IPS DF 19.7 (cell line): ENCODE measurements around the gene PERP.
"Not testable (repeated sequence)": the region's sequence is repeated elsewhere in the genome, so short reads cannot be mapped to it uniquely, and the experiment has no call there.

Experiments used
- DNase-seq: peaks from one replicate; pipeline ENCODE4 v3.0.0-alpha.2; 2013; ENCODE audit warnings: low read depth, low spot score

The PERP gene

DNA sequence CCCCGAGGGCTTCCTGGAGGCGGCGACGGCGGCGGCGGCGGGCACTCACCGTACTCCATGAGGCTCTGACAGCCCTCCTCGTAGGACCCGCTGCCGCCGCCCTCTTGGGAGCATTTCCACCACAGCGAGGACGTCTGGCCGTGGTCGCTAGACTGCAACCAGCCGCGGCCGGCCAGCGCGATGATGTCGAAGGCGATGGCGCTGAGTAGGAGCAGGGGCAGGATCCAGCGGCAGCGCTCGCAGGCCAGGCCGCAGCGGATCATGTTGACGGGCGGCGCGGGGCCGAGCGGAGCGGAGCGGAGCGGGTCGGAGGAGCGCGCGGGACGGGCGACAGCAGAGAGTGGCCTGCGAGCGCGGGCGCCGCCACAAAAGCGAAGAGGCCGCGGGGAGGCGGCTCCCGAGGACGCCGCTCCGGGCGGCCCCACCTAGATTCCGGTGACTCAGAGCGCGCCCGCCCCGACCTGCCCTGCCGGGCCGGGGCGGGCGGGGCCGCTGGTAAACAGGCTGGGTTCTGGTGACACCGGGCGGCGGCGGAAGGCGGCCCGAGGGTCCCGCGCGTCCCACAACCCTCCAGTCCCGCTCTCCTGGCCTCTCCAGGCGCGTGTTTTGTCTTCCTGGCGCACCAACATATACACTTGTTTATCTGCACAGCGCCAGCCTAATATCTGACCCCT lies at the start of gene PERP:
TSS of gene PERP (minus strand) at position 342 of the 674 bp plus-strand sequence. CDS start at position 263, 79 bp downstream.
- no peak for DNase-seq

DNA sequence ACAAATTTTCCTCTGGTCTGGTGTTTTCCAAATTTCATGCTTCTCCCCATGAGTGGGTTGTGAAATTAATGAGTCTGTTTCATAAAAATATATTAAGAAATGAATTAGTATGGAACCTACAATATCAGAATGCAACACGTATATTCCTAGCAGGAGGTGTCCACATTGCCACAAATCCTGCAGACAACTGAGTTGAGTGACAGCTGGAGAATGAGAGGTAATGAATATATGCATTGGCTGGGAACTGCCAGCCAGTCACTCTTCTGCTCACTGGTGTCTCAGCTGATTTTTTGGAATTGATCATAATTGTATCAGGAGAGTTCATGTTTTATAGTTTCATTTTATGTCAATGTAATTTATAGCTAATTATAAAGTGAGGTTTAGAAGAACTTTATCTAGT lies 48.2 kb upstream of the PERP start:
- no peak for DNase-seq

DNA sequence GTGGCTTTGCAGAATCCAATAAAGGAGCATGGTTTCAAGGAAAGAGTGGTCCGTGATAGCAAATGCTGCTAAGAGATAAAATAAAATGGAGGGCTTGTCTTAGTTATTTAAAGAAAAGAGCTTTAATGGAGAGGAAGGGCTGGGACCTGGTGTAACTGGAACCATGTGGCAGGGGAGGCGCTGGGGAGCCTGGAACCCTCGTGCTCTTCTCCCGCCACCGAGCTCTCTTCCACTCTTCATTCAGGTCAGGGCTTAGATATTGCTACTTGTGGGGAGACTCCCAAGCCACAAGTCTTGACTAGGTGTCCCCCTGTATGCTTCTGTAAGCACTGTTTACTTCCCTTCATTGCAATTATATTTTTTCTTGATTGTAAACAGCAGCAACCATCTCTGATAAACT lies 39.3 kb upstream of the PERP start:
- DNase-seq, result no peak

- DNase-seq, result no peak
These were observed 38.2 kb upstream of the PERP start for GRCh38 chr6:138145402-138145801.

GRCh38 chr6:138142806-138143205 lies 35.6 kb upstream of the PERP start:
- no peak for DNase-seq

GRCh38 chr6:138129190-138129589 lies 22.0 kb upstream of the PERP start:
- DNase-seq, result no peak

DNA sequence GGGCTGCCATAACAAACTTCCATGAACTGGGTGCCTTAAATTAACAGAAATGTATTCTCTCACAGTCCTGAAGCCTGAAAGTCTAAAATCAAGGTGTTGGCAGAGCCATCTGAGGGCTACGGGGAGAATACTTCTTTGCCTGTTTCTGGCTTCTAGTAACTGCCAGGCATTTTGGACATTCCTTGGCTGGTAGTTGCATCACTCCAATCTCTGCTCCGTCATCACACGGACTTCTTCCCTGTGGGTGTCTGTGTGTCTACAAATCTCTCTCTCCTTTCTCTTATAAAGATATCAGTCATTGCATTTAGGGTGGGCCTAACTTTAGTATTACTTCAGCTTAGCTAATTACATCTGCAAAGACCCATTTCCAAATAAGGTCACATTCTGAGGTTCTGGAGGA lies 20.9 kb upstream of the PERP start:
- DNase-seq, result no peak

DNA sequence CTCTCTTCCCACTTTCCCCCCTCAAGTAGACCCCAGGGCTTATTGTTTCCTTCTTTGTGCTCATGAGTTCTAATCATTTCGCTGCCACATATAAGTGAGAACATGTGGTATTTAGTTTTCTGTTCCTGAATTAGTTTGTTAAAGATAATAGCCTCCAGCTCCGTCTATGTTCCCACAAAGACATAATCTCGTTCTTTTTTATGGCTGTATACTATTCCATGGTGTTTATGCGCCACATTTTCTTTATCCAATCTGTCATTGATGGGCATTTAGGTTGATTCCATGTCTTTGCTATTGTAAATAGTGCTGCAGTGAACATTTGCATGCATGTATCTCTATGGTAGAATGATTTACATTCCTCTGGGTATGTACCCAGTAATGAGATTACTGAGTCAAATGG lies 16.9 kb upstream of the PERP start:
- no peak for DNase-seq

DNA sequence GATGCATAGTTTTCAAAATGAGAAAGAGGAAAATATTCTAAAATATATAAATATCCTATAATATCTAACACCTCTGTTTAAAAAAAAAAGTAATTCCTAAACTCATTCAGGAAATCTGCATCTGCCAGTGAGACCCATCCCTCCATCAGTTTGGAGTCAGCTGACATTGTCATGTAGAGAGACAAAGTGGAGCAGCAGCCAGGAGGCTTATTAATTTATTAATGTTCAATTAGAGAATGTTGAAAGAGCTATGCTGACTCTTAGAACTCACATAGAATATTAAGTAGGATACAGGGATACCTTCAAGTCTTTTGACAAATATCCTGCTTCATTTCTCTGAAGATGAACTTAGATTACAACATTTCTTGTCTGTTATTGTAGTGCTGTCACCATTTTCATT lies 12.8 kb upstream of the PERP start:
- DNase-seq, result no peak

GRCh38 chr6:138119229-138119628 lies 12.0 kb upstream of the PERP start:
- DNase-seq, result not testable (repeated sequence)

- DNase-seq, result no peak
These were observed 10.2 kb upstream of the PERP start for GRCh38 chr6:138117376-138117914.

DNA sequence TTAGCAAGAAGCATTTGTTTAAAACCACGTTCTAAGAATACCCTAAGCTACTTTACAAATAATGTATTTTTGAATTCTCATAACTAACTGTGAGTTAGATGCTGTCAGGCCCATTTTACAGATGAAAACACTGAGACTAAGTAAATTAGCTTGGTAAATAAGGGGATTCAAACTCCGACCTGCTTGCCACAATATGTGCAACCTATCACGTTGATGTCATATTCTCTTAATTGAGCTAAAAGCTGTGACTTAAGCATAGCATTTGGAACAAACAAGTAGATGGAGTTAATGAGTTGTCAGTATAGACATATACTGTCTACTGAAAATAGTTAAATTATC lies 9.4 kb upstream of the PERP start:
- DNase-seq, result no peak

- DNase-seq, result no peak
These were observed 8.8 kb upstream of the PERP start for GRCh38 chr6:138115877-138116660.

- DNase-seq, result no peak
These were observed 8.0 kb upstream of the PERP start for GRCh38 chr6:138115201-138115600.

DNA sequence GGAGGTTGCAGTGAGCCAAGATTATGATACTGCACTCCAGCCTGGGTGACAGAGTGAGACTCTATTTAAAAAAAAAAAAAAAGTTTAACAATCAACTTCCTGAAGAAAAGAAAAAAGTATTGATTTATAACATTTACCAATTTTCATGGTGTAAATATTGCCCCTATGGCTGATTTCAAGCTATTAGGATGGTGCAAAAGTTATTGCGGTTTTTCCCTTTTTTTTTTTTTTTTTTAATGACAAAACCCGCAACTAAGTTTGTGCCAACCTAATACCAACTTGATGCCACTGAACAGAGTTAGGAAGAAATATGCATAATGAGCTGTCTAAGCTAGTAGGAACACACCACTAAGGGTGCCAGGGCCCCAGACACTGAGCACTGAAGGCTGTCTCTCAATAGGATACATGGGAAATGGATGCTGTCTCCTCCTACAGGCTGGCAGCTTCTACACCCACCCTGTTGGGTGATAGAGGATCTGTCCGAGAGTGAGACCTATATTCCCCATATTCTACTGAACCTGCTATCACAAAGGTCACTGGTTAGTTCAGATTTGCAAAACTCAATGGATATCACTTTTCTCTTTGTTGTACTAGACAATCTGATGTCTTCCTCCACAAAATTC lies 6.5 kb upstream of the PERP start:
- DNase-seq, result no peak

GRCh38 chr6:138110229-138110628 lies 3.0 kb upstream of the PERP start:
- DNase-seq, result no peak

- no peak for DNase-seq
These were observed 2.1 kb upstream of the PERP start for GRCh38 chr6:138109042-138109997.

DNA sequence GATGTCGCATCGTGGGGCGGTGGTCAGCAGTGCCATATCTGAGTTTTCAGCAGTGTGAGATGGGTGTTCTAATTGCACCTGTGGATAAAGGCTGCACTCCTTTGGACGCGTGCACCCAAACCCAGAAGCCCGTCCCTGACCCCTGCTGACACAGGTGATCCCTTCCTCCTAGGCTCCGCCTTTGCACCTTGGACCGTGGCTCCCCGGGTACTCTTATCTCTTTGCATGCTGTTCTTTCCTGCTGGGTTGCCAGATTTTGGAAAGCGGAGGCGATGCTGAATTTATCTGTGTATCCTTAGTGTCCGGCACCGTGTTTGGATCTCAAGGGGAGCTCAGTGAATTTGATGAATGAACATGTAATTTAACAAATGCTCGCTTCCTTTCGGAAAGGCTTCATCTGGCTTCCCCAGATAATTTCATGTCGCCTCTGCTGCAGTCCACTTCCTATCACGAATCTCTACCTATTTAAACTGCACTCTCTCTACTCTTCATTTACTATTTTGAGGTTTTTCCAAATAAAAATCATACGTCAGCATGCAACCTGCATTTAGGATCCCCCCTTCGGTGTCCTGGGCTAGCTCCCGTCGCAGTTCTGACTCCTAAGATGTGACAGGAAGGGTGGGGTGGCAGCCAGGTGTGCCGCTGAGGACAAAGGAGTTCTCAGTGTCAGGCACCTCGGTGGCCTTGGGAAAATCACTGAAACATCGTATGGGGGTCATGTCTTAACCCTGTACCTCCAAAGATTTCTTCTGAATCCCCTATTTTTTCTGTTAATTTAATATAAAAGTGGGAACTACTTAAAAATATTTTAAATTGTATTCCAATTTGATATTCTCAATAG lies 753 bp upstream of the PERP start:
- no peak for DNase-seq

DNA sequence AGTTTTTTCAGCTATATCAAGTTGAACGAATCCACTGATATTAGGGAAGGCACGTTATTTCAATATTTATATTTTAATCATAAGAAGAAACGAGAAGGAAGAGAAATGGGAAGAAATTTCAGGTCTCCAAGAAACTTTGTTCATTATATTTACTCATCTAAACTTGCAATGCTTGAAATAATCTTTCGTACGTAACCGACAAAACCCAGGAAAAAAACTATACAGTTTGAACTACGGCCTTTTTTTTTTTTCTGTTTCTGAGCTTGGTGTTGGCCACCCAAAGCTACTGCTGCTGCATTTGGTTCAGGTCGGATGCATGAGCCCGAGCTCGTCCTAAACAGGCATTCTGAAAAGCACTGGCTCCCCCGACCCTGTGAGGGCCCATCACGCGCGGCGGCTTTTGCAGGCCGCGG lies 548 bp downstream of the PERP start:
- DNase-seq, result no peak

- peak; percentile 56 for DNase-seq
These were observed 1.1 kb downstream of the PERP start for GRCh38 chr6:138105880-138106664.
